HG02642 (cell line): ENCODE data around the gene GART.
"Not testable (repeated sequence)": the region's sequence is repeated elsewhere in the genome, so short reads cannot be mapped to it uniquely, and the experiment has no call there.

Experiments
- ATAC-seq: cut with Tn5 transposase; IDR thresholded peaks from one replicate; pipeline ENCODE4 v1.9.1; 2021; ENCODE audit warnings: mild to moderate bottlenecking; ENCODE audit not compliant: unreplicated experiment, poor library complexity

GART gene

GRCh38 chr21:33478935-33479678 lies 62.8 kb downstream of the GART start:
- ATAC-seq, result peak; percentile 29

- ATAC-seq, result no peak
Observed at GRCh38 chr21:33478182-33478581, 63.7 kb downstream of the GART start.

- no peak for ATAC-seq
Observed at GRCh38 chr21:33477066-33477465, 64.9 kb downstream of the GART start.

- no peak for ATAC-seq
Observed at GRCh38 chr21:33473344-33473743, 68.6 kb downstream of the GART start.

GRCh38 chr21:33470701-33471100 lies 71.2 kb downstream of the GART start:
- ATAC-seq, result no peak

- ATAC-seq, result not testable (repeated sequence)
Observed at GRCh38 chr21:33469183-33469582, 72.7 kb downstream of the GART start.

- no peak for ATAC-seq
Observed at GRCh38 chr21:33461538-33462250, 80.2 kb downstream of the GART start.

- ATAC-seq, result no peak
Observed at GRCh38 chr21:33458861-33459260, 83.1 kb downstream of the GART start.

- ATAC-seq, result no peak
Observed at GRCh38 chr21:33455686-33456446, 86.1 kb downstream of the GART start.
